Thymus (tissue), 11 donors: ENCODE results near the gene DIP2C. TPM values are rescaled to one million over a fixed set of nuclear protein-coding genes. Genes with fewer than 3 reads are reported as not detected.

Source experiments
- DNase-seq, 9 donors: peaks; one replicate each; pipeline ENCODE4 v3.0.0-alpha.2; 2013; ENCODE audit warnings: low spot score in 9 of 9, low read depth in 6 of 9, missing footprints in 1 of 9
- H3K27ac ChIP-seq, 2 donors: one replicate each; pipeline ENCODE4 v1.5.1; 2013; ENCODE audit warnings: control low read depth in 1 of 2, low read depth in 1 of 2, low read length in 1 of 2, mild to moderate bottlenecking in 1 of 2, moderate library complexity in 1 of 2
- H3K27me3 ChIP-seq, 2 donors: one replicate each; pipeline ENCODE4 v1.5.1; 2013; ENCODE audit warnings: low read length in 1 of 2; ENCODE audit not compliant: control insufficient read depth in 2 of 2, insufficient read depth in 1 of 2
- H3K36me3 ChIP-seq, 2 donors: one replicate each; pipeline ENCODE4 v1.5.1; 2013; ENCODE audit warnings: low read length in 1 of 2, mild to moderate bottlenecking in 1 of 2, moderate library complexity in 1 of 2; ENCODE audit not compliant: control insufficient read depth in 2 of 2, insufficient read depth in 2 of 2
- H3K4me1 ChIP-seq, 2 donors: one replicate each; pipeline ENCODE4 v1.5.1; 2013; ENCODE audit warnings: low read length in 2 of 2; ENCODE audit not compliant: control insufficient read depth in 2 of 2, insufficient read depth in 2 of 2
- H3K4me3 ChIP-seq, 2 donors: one replicate each; pipeline ENCODE4 v1.5.1; 2013; ENCODE audit warnings: low read length in 2 of 2, control low read depth in 1 of 2, mild to moderate bottlenecking in 1 of 2
- H3K9me3 ChIP-seq, 2 donors: one replicate each; pipeline ENCODE4 v1.5.1; 2013; ENCODE audit warnings: low read length in 1 of 2, mild to moderate bottlenecking in 1 of 2; ENCODE audit not compliant: control insufficient read depth in 2 of 2, insufficient read depth in 1 of 2
- WGBS: extraction: QIAGEN DNeasy Blood & Tissue Kit; methylation state at CpG from one replicate; pipeline ENCODE4 v1.1.7; 2013; 5-methylcytosine and 5-hydroxymethylcytosine counted together
- polyA plus RNA-seq: library from polyadenylated mRNA; stranded (reverse); fragments of 200-250 nt; gene quantifications from one replicate; pipeline ENCODE4 v1.2.3, GENCODE V29; 2013
- total RNA-seq: library from RNA; stranded (reverse); fragments of 120-200 nt; gene quantifications from one replicate; pipeline ENCODE4 v1.2.4, GENCODE V29; 2013
- donor health status: healthy.

Gene DIP2C
- total and polyA plus RNA-seq, 2 donors: 2.2 to 3.4 TPM

GRCh38 chr10:389836-390448 is 299.5 kb downstream of the DIP2C start:
- no peak for DNase-seq
- no peak overlapping the region for H3K27ac ChIP-seq
- H3K4me1 ChIP-seq: peaks cover 0 to 38% of the 10 kb centered on the region in 2 donors
- no peaks in the 10 kb centered on the region for H3K36me3 ChIP-seq
- no peak overlapping the region for H3K4me3 ChIP-seq
- H3K27me3 ChIP-seq: no peaks in the 10 kb centered on the region
- peaks cover 0 to under 1% of the 10 kb centered on the region in 2 donors for H3K9me3 ChIP-seq
- 96% methylated on average over 23 of the region's 23 CpGs for WGBS

DNA sequence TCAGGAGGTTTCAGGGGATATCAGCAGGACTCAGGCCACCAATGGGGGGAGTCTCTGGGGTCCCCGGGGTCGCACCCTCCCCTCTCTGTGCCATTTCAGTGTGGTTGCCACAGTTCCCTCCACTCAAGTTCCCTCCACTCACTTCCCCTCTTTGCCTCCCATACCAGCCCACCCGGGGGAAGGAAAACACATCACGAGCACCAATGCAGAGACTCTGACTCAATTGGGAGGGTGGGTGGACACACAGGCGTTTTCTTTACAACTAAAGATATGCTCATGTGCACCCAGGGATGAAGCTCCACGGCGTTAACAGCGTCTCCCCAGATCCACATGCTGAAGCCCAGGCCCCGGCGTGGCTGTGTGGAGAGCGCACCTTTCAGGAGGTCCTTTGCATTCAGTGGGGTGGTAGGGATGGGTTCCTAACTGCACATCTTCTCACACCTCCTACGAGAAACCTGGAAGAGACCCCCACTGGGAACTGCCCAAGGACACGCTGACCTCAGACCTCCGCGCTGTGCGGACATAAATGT is 300.1 kb downstream of the DIP2C start:
- no peaks in the 10 kb centered on the region for H3K36me3 ChIP-seq
- no peaks in the 10 kb centered on the region for H3K27me3 ChIP-seq
- H3K9me3 ChIP-seq: peaks cover 0 to 4% of the 10 kb centered on the region in 2 donors
- 97% methylated on average over 16 of the region's 16 CpGs for WGBS
- H3K4me1 ChIP-seq: peaks cover 0 to 34% of the 10 kb centered on the region in 2 donors
- no peak for DNase-seq
- H3K4me3 ChIP-seq: no peak overlapping the region
- no peak overlapping the region for H3K27ac ChIP-seq

DNA sequence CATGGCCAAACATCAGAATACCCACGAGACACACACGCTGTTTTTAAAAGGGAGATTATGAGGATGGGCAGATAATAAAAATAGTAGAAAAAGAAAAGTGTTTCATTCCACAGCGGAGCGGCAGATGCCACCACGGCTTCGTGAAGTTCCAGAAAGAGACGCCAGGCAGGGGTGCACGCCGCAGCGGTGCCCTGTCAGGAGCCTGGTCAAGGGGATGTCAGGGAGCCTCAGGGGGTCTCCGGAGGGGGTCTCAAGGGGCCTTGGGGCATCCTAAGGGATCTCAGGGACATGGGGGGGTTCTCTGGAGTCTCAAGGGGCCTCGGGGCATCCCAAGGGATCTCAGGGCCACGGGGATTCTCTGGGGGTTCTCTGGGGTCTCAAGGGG is 300.8 kb downstream of the DIP2C start:
- no peak overlapping the region for H3K4me3 ChIP-seq
- no peaks in the 10 kb centered on the region for H3K36me3 ChIP-seq
- no peak for DNase-seq
- H3K4me1 ChIP-seq: peaks cover 0 to 33% of the 10 kb centered on the region in 2 donors
- peaks cover 0 to 4% of the 10 kb centered on the region in 2 donors for H3K9me3 ChIP-seq
- no peak overlapping the region for H3K27ac ChIP-seq
- WGBS: 93% methylated on average over 13 of the region's 13 CpGs
- H3K27me3 ChIP-seq: no peaks in the 10 kb centered on the region

DNA sequence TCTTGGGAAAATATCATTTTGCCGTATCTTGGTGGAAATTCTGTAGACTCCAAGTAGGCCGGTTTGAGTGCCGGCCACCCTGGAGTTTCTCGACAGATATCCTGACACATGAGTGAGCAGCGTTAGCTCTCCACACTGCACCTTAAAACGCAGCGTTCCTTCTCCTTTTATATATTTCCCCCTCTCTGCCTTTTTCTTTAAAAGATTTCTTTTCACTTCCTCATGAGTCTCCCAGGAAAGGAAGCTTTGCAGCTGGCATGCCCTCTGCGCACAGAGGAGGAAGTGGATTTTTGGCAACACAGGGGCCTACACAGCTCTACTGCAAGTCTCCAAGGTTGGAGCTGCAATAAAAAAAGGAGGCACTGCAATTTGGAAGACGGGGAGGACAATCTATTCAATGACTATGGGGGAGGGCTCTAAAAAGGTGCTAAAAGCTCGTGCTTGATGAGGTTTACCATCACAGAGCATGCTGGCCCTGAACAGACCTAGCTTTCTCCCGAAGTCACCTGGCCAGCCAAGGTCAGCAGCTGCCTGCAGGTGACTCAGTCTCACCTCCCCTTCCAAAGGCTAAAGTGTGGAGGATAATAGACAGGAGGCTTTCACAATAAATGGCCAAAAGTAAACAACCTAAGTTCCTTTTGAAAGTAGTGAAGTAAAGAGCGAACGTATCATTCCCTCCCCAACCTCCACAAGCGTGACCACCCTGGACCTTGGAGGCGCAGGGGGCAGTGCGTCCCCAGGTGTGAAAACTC is 301.4 kb downstream of the DIP2C start:
- H3K9me3 ChIP-seq: peaks cover 0 to 4% of the 10 kb centered on the region in 2 donors
- no peak overlapping the region for H3K27ac ChIP-seq
- no peaks in the 10 kb centered on the region for H3K27me3 ChIP-seq
- H3K4me1 ChIP-seq: peaks cover 0 to 33% of the 10 kb centered on the region in 2 donors
- no peak for DNase-seq
- whole genome bisulfite sequencing: 79% methylated on average over 16 of the region's 16 CpGs
- H3K4me3 ChIP-seq: no peak overlapping the region
- H3K36me3 ChIP-seq: no peaks in the 10 kb centered on the region

- peaks cover 0 to 4% of the 10 kb centered on the region in 2 donors for H3K9me3 ChIP-seq
- peaks cover 0 to 34% of the 10 kb centered on the region in 2 donors for H3K4me1 ChIP-seq
- no peaks in the 10 kb centered on the region for H3K36me3 ChIP-seq
- no peaks in the 10 kb centered on the region for H3K27me3 ChIP-seq
- no peak overlapping the region for H3K4me3 ChIP-seq
- no peak for DNase-seq
- 96% methylated on average over 5 of the region's 5 CpGs for WGBS
- H3K27ac ChIP-seq: no peak overlapping the region
Observed at GRCh38 chr10:387593-387891, 301.9 kb downstream of the DIP2C start.

DNA sequence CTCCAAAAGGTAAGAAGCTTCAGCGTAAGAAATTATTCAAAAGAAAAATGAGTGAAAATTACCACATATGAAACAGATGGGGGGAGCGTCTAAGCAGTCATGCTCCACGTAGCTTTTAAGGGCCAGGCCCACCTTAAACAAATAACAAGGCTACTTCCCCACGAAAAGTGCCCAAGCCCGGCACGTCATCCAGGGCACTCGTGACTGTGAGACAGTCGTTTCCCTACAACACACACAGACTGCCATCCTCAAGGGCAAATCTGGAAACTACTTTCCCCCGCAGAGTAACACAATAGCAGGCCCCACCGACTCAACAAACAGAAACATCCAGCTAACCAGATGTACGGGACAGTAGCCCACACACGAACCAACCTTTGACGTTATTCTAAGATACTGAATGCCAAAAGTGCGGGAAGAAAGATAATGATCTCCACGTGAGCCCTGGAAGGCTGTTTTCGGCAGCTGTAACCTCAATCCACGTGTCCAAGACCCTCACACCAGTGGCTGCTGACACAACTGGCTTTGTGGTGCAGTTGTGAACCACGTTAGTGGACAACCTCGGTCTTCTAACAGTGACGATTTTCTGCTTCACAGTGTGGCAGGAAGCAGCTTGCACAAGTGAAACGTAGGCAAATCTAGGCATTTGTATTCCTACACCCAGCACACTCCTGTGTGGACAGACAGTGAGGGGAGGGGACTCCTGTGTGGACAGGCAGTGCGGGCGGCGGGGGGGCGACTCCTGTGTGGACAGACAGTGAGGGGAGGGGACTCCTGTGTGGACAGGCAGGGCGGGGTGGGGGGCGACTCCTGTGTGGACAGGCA is 302.5 kb downstream of the DIP2C start:
- peak overlapping the region in 1 of 2 donors; percentile 46 for H3K27ac ChIP-seq
- no peaks in the 10 kb centered on the region for H3K36me3 ChIP-seq
- DNase-seq: no peak
- H3K4me1 ChIP-seq: peaks cover 0 to 39% of the 10 kb centered on the region in 2 donors
- no peaks in the 10 kb centered on the region for H3K27me3 ChIP-seq
- H3K4me3 ChIP-seq: no peak overlapping the region
- 90% methylated on average over 27 of the region's 27 CpGs for WGBS
- peaks cover 0 to 4% of the 10 kb centered on the region in 2 donors for H3K9me3 ChIP-seq

GRCh38 chr10:385571-386300 is 303.7 kb downstream of the DIP2C start:
- Histone ChIP-seq H3K4me1 (peaks cover 0 to 46% of the 10 kb centered on the region in 2 donors), H3K9me3 (peaks cover 0 to 11% of the 10 kb centered on the region in 2 donors), H3K36me3 (no peaks in the 10 kb centered on the region), H3K4me3 (no peak overlapping the region), H3K27me3 (no peaks in the 10 kb centered on the region), H3K27ac (no peak overlapping the region)
- DNase-seq: peak in 1 of 9 donors; percentile 50
- 87% methylated on average over 31 of the region's 31 CpGs for WGBS

DNA sequence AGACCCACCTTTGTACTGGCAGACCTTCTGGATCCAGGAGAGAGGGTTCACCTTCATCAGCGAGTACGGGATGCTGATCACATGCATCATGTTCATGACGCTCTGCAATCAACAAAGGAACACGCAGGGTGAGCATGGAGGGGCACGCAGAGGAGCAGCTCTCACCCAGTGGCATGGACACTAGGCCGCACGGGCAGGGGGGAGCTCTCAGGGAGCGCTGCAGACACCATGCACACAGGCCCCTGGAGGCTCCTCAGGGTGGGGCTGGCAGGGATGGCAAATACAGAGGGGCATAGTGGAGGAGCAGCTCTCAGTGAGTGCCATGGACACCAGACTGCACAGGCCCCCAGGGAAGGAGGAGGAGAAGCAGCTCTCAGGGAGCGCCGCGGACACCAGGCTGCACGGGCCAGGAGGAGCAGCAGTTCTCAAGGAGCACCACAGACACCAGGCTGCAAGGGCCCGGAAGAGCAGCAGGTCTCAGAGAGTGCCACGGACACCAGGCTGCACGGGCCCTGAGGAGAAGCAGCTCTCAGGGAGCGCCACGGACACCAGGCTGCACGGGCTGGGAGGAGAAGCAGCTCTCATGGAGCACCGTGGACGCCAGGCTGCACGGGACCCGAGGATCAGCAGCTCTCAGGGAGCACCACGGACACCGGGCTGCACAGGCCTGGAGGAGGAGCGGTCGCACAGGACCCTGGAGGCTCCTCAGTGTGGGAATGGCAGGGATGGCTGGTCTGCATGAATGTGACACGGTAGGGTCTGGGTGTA is 304.7 kb downstream of the DIP2C start:
- Histone ChIP-seq H3K4me3 (no peak overlapping the region), H3K36me3 (no peaks in the 10 kb centered on the region)
- no peak for DNase-seq

More for the DNA sequence above, 304.7 kb downstream of the DIP2C start:
- Histone ChIP-seq H3K27me3 (no peaks in the 10 kb centered on the region), H3K9me3 (peaks cover 0 to 11% of the 10 kb centered on the region in 2 donors), H3K4me1 (peaks cover 0 to 46% of the 10 kb centered on the region in 2 donors), H3K27ac (no peak overlapping the region)
- WGBS: 94% methylated on average over 27 of the region's 27 CpGs
